GM21423 (cell line): ENCODE results near the gene PSMB4.
"Not testable (repeated sequence)": the region's sequence is repeated elsewhere in the genome, so short reads cannot be mapped to it uniquely, and the experiment has no call there.

Experiments
- ATAC-seq: cut with Tn5 transposase; IDR thresholded peaks from one replicate; pipeline ENCODE4 v1.9.1; 2021; ENCODE audit warnings: mild to moderate bottlenecking, moderate library complexity; ENCODE audit not compliant: unreplicated experiment

The PSMB4 gene

DNA sequence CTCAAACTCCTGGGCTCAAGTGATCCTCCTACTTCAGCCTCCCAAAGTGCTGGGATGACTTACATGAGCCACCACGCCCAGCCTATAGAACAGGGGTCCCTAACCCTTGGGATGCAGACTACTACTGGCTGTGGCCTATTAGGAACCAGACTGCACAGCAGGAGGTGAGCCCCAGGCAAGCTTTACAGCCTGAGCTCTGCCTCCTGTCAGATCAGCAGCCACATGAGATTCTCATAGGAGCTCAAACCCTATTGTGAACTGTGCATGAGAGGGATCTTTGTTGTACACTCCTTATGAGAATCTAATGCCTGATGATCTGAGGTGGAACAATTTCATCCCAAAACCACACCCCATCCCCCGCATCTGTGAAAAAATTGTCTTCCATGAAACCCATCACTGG, 13.4 kb upstream of the PSMB4 start:
- no peak for ATAC-seq

DNA sequence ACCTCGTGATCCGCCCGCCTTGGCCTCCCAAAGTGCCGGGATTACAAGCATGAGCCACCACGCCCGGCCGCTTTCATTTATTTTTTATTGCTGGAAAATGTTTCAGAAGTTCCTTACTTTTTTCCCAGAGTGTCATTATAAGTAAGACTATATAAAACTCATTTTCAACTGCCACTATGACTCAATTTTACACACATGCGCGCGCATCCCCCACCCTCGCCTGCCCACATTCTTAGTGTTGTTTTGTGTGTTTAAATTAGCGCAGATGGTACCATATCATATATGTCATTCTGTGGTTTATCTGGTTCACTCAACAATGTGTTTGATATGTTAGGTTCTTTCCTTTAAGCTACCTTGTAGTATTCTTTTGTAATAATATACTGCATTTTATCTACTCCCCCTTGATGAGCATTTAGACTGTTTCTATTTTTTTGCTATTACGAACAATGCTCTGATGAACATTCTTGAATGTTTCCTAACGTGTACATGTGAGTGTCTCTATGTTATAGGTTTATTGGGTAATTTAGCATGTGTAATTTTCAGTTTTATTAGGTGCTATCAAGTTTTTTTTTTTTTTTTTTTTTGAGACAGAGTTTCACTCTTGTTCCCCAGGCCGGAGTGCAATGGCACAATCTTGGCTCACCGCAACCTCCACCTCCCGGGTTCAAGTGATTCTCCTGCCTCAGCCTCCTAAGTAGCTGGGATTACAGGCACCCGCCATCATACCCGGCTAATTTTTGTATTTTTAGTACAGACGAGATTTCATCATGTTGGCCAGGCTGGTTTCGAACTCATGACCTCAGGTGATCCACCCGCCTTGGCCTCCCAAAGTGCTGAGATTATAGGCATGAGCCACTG, 8.9 kb upstream of the PSMB4 start:
- ATAC-seq = not testable (repeated sequence)

DNA sequence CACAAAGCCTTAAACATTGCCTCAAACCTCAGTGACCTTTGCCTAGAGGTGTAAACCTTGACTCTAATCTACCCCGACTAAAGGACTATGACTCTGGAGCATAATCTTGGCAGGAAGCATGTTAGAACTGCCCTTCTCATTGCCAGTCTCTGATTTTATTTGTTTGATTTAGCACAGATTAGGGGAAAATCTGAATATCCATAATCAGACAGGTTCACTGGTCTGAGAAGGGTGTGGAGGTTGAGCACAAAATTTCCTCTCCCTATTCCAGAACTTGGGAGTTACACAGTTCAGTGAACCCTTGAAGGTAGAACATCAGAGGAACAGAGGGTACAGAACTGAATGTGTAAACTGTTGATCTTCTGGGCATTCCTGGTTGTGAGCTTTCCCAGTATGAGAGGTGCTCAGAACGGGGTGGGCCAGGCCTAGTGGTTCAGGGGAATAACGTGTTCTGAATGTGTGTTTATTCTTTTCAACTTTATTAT, 8.3 kb upstream of the PSMB4 start:
- ATAC-seq = no peak

DNA sequence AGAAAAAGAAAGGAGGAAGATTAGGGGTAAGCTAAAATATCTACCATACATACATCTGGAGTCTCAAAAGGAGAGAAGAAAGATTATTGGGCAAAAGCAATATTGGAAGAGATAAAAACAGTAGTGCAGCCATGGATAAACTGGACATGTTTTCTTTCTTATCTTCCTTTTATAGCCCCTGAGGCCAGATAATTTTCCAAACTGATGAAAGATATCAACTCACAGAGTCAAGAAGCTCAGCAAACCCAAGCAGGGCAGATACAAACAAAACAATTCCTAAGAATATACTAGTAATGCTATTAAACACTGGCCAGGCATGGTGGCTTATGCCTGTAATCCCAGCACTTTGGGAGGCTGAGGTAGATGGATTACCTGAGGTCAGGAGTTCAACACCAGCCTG, 5.8 kb upstream of the PSMB4 start:
- ATAC-seq = no peak

DNA sequence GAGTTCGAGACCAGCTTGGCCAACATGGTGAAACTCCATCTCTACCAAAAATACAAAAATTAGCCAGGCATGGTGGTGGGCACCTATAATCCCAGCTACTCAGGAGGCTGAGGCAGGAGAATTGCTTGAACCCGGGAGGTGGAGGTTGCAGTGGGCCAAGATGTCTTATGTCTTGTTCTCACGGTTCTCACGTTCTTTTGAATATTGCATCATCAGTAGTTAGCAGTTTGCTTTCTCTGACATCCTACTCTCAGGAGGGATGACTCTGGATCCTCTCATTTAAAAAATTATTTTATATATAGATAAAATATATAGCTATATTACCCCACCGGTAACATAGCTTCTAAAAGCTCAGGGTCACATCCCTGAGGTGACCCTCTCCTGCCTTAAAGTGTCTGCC, 3.1 kb upstream of the PSMB4 start:
- not testable (repeated sequence) for ATAC-seq

DNA sequence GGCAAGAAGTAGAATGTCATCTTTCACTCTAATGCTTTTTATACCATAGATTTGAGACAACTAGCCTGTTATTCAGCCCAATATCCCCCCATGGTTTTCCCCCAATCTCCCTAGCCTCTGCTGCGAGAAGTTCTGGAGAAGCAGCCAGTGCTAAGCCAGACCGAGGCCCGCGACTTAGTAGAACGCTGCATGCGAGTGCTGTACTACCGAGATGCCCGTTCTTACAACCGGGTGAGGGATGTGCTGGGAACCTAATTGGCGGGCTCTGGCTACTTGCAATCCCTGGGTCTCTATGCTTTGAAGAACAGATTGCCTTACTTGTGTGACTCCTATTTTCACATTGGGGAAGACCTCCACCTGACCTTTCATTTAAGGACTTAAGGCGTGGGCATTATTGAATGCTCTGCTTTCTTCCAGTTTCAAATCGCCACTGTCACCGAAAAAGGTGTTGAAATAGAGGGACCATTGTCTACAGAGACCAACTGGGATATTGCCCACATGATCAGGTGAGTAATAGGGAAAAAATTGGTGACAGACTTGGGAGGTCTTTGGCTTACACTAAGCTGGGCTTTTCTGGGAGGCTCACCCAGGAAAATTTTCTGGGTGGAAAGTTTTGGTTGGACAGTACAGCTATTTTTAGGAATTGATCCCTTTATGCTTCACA, 1.9 kb downstream of the PSMB4 start:
- no peak for ATAC-seq

DNA sequence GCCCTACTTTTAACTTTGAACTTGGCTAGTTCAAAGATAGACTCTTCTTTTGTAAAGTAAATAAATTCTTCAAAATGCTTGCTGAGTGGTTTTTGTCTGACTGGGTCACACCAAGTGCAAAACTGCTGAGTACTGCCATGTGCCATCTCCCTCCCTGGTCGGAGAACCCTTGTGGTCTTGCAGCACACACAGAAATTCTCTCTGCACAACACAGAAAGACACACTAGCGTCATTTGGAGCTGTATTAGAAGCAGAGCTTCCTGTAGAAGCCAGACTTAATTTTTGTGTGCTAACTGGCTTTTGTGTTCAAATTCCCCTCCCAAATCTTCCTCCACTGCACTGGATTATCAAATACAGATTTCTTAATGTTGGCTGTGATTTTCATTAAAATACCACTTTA, 2.5 kb downstream of the PSMB4 start:
- ATAC-seq = no peak

DNA sequence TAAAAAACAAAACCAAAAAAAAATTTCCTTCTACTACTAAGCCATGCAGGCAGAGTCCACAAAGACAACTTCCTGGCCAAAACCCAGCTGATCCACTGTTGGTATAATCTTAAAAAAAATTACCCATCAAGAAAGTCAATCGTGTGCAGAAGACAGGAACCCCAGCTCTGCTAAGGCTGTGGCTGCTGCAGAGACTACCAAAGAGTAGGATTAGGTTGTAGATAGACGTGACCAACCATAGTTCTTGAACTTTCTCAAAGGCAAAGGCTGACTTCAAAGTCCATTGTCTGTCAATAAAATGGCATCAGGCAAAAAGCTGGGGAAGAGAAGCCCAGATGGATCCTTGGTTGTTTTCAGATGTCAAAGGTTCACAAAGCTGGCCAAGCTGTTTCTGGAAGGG, 3.4 kb downstream of the PSMB4 start:
- no peak for ATAC-seq

DNA sequence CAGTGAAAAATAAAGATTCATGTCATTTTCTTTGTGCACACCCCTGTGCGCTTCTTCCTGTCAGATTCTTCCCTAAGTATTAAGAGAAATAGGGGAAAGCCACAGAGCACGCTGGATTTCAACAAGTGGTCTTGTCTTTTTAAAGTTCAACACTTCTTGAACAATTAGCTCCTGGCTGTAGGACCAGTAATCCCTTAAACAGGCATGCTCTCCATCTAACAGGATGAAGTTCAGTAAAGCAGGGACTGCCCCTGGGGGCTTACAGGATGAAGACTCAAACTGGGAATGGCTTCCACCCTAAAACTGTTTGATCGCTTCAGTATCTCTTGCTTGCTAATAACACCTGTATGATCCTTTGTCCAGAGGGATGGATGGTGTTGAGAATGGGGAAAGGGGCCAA, 4.2 kb downstream of the PSMB4 start:
- no peak for ATAC-seq

DNA sequence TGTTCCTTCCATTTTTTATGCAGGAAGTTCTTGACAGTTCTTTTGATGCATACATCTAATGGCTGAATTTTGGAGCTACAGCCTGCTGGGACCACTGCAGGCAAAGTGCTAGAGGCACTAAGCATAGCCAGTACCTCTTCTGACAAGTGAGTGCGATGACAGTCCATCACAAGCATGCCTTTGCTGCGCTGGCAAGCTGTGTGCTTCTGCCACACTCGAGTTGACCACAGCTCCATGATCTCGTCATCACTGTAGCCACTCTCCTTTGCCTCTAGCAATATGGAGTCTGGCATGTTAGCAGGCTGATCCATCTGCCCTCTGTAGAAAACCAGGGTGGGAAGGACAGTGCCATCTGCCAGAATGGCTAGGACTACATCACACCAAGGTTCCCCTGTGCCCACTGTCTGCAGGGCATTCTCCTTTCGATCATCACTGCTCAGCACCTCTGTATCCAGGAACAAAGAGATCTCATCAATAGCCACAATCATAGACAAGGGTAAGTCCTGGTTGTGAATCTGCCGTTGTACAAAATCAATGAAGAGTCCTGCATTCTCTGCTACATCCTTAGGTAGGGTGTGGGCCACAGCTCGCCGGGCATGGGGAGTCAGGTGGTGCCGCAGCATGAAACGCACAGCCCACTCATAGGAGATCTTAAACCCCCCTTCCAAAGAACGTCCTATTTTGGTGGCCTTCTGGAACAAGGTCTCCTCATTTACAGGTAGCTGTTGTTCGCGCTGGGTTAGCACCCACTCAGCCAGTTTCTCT, 6.0 kb downstream of the PSMB4 start:
- ATAC-seq = no peak

DNA sequence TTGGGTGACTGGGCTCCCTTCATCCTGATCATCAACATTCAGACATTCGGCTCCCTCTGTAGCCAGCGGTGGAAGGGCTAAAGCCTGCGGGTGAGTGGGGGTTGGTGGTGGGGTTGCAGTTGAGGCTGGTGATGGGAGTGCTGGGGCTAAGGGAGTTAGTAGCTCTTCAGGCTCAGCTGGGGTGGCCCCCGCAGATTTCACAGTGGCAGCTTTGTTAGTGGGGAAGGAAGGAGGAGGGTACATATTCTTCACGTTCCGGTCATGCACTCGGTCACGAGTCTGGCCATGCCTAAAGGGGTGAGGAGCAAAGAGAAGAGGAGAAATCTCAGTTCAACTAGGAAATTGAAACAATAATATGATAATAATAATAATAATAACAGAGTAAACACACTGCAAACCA, 6.8 kb downstream of the PSMB4 start:
- no peak for ATAC-seq

DNA sequence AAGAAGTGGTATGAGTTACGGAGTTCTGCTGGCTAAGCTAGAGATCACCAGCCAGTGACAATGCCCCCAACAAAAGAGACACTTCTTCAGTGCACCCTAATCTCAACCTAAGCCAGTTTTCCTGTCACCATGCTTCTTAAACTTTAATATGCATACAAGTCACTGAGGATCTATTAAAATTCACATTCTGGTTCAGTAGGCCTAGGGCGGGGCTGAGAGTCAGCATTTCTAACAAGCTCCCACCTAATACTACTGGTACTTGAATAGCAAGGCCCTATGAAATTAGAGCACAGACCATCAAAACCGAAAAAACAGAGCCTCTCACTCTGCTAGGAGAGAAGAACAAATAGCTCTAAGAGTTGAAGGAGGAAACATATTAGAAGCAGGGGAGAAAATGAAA, 7.9 kb downstream of the PSMB4 start:
- no peak for ATAC-seq

DNA sequence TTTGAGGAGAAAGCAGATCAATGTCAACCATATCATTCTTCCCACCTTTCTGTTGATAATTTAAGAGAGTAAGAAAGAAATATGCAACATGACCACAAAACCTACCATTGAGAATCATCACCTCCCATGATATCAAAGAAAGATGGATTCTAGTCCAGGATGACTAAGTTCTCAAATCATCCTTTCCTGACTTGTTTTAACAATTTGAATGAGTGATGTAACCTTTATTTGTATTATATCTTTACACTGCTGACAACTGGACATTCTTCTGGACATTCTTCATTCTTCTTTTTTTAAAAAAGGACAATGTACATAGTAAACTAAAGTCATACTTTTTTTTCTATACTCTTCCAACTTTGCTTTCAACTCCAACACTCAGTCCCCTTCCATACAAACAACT, 9.5 kb downstream of the PSMB4 start:
- ATAC-seq = no peak

DNA sequence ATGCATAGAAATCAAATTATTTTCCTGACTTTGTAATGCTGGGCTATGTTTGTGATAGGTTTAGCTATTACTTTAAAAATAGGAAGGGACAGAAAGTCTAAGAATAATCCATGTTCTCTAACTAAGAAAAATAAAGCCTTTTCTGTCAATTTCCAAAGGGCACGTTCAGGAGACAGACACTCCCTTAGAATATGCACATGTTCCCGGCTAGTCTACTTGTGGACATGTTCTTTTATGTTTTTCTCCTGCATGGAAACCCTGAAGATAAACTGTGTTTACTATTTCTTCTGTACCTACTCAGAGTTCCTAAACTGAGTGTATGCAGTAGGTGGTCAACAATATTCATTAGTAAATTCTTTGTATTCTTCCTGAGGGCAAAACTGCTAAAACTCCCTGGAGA, 12.5 kb downstream of the PSMB4 start:
- no peak for ATAC-seq

DNA sequence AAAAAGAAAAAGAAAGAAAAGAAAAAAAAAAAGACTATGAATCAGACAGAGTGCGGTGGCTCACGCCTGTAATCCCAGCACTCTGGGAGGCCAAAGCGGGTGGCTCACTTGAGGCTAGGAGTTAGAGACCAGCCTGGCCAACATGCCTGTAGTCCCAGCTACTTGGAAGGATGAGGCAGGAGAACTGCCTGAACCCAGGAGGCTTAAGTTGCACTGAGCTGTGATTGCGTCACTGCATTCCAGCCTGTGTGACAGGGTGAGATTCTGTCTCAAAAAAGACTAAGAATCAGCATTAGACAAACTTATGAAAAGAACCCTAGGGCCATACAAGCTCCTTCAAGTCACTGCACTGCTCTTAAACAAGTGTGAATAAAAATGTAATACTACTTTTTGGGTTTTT, 16.9 kb downstream of the PSMB4 start:
- no peak for ATAC-seq

DNA sequence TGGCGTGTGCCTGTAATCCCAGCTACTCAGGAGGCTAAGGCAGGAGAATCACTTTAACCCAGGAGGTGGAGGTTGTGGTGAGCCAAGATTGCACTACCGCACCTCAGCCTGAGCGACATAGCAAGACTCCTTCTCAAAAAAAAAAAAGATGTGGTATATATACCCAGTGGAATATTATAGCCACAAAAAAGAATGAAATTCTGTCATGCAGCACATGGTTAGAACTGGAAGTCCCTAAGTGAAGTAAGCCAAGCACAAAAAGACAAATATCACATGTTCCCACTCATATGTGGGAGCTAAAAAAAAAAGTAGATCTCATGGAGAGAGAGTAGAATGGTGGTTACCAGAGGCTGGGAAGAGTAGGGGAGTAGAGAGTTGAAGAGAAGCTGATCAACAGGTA, 18.7 kb downstream of the PSMB4 start:
- no peak for ATAC-seq

DNA sequence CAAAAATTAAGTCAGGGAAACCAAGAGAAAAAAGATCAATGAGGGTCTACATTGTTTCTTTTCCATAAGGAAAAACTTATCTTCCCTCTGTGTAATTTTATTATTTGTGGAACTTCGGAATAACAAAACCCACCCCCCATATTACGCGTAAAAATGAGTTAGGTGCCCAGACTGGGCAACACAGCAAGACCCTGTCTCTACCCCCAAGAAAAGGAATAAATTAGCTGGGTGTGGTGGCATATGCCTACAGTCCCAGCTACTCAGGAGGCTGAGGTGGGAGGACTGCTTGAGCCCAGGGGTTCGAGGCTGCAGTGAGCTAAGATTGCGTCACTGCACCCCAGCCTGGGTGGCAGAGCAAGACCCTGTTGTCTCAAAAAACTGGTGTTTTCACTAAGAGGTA, 20.4 kb downstream of the PSMB4 start:
- ATAC-seq = no peak

DNA sequence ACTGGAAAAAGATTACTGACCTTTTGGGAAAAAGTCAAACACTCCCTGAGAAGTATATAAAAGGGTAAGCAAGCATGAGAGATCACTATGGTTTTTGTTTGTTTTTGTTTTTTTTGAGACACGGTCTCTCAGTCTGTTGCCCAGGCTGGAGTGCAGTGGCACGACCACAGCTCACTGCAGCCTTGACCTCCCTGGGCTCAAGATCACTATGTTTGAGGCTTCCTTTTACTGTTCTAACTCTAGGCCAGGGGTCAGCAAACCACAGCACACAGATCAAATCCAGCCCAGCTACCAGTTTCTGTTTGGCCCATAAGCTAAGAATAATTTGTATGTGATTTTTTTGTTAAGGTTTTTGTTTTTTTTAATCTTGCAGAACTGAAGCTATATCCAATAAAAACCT, 25.7 kb downstream of the PSMB4 start:
- no peak for ATAC-seq

DNA sequence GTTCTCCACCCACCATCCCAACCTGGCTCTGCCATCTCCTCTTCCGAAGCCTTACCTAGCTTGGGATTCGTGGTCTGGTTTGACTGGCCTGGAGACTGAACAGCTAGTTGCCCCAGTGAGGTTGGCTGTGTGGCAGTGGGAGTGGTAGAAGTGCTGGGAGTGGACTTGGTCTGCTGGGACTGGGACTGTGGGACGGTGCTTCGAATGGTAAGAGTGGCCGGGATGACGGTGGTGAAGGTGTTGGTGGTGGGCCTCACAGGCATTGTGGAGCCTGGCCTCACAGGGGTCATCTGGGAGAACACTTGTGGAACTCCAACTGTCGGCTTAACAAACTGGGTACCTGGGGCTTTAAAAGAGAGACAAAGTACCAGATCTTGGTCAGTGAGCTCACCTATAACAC, 28.7 kb downstream of the PSMB4 start:
- no peak for ATAC-seq

DNA sequence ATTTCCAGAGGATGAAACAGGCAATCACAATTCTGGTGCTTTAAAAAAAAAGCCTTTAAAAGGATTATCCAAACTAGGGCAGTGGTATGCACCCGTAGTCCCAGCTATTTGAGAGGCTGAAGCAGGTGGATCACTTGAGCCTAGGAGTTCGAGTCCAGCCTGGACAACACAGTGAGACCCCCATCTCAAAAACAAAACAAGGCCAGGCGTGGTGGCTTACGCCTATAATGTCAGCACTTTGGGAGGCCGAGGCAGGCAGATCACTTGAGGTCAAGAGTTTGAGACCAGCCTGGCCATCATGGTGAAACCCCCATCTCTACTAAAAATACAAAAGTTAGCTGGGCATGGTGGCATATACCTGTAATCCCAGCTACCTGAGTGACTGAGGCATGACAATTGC, 34.5 kb downstream of the PSMB4 start:
- ATAC-seq = not testable (repeated sequence)

DNA sequence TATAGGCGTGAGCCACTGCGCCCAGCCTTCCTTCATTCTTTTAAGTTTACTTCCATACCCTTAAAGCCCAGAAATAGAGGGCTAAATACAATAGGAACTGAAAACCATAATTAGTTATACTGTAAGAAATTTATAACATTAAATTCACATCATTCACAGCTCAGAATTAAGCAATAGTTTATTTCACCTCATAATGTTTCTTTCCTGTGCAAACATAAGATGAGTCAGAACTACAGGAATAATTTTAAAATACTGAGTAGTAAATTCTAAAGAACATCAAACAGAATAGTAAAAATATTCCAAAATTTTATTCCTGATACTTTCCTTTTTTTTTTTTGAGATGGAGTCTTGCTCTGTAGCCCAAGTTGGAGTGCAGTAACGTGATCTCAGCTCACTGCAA, 35.8 kb downstream of the PSMB4 start:
- ATAC-seq = no peak

DNA sequence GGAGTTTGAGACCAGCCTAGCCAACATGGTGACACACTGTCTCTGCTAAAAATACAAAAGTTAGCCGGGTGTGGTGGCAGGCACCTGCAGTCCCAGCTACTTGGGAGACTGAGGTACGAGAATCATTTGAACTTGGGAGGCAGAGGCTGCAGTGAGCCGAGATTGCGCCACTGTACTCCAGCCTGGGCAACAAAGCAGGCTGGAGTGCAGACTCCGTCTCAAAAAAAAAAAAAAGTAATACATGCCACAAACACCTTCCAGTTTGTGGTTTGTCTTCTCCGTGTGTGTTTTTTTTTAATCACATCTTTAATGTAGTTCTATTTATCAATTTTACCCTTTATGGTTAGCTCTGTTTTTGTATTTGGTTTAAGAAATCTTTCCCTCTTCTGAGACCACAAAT, 37.6 kb downstream of the PSMB4 start:
- no peak for ATAC-seq
